AG04449 (cell line): ENCODE measurements around the gene GULP1.

Experiments used
- CTCF ChIA-PET: fragments of 350-600 bp; formaldehyde crosslinking; extraction: SDS; loops from one replicate; lab custom pipeline; 2021; ENCODE audit warnings: antibody characterized with exemption; lab: Yijun Ruan, JAX
- POLR2A ChIA-PET: fragments of 400-600, 350-600 bp; formaldehyde crosslinking; extraction: SDS; loops from one replicate; lab custom pipeline; 2020; ENCODE audit warnings: antibody characterized with exemption, inconsistent platforms; lab: Yijun Ruan, JAX
- DNase-seq: peaks from one replicate; pipeline ENCODE4 v3.0.0-alpha.2; 2010; ENCODE audit warnings: low read depth, low spot score
- H3K4me3 ChIP-seq: 2 replicates; pipeline ENCODE4 v1.5.1; 2011; ENCODE audit warnings: low read depth, mild to moderate bottlenecking, control low read depth, low read length
- TF ChIP-seq, protein P1 (sequence below): IDR thresholded peaks from one replicate; pipeline ENCODE4 v1.5.1; 2011; ENCODE audit warnings: mild to moderate bottlenecking, moderate library complexity, low read length, control low read depth, inconsistent platforms; ENCODE audit not compliant: insufficient read depth; ENCODE audit errors: missing control alignments

Gene GULP1

GRCh38 chr2:188322569-188323551 is 31.2 kb downstream of the GULP1 start:
- TF ChIP-seq, protein P1, sequence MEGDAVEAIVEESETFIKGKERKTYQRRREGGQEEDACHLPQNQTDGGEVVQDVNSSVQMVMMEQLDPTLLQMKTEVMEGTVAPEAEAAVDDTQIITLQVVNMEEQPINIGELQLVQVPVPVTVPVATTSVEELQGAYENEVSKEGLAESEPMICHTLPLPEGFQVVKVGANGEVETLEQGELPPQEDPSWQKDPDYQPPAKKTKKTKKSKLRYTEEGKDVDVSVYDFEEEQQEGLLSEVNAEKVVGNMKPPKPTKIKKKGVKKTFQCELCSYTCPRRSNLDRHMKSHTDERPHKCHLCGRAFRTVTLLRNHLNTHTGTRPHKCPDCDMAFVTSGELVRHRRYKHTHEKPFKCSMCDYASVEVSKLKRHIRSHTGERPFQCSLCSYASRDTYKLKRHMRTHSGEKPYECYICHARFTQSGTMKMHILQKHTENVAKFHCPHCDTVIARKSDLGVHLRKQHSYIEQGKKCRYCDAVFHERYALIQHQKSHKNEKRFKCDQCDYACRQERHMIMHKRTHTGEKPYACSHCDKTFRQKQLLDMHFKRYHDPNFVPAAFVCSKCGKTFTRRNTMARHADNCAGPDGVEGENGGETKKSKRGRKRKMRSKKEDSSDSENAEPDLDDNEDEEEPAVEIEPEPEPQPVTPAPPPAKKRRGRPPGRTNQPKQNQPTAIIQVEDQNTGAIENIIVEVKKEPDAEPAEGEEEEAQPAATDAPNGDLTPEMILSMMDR: no peak
- H3K4me3 ChIP-seq: no peak overlapping the region
- POLR2A ChIA-PET: interaction anchor here (0.8 kb wide), 1 partner anchor 31 kb away, joined by 5 read pairs; the partner anchor contains the start of gene GULP1
- DNase-seq: no peak
- CTCF ChIA-PET: interaction anchor here (0.9 to 1.4 kb wide), 3 partner anchors 13 to 190 kb away, joined by 3 to 5 read pairs (median 4); no protein-coding TSS in a partner anchor

DNA sequence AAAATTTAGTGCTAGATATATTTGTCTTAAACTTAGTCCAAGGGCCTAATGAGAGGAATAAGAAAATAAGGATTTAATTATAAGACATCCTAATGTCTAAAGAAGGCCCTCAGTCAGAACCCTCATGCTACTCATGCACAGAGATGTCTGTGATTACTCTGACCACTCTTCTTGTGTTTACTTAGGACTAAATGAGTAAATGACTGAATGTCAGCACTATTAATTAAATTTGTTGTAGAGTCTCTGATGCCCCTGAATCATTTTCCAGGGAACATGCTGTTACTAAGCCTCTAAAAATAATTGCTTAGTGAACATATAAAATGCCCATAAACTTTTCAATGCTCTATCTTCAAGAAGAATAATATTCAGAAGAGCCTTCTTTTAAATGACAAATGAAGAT is 32.4 kb downstream of the GULP1 start:
- TF ChIP-seq, protein P1: no peak
- H3K4me3 ChIP-seq: no peak overlapping the region
- ChIA-PET CTCF (no interaction called here), POLR2A (no interaction called here)
- no peak for DNase-seq

DNA sequence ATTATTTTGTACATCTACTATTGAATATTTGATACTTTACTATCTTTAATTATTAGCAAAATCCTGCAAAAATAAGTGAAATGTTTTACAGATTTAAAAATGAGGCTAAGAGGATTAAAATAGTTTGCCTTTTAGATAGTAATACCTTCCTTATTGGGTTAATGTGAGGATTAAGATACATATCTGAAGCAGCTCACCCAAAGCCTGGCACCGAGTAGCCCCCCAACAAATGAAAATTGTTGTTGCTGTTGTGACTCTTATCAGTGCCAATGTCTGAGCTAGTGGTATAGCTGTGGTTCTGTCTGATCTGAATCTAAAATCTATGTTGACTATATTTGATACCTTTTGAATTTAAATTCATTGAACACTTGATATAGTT is 34.6 kb downstream of the GULP1 start:
- CTCF ChIA-PET: interaction anchor here (0.9 to 1.3 kb wide), 2 partner anchors 16 to 18 kb away, joined by 3 to 4 read pairs; no protein-coding TSS in a partner anchor
- no peak for DNase-seq
- no peak overlapping the region for H3K4me3 ChIP-seq
- TF ChIP-seq, protein P1: no peak
- POLR2A ChIA-PET: no interaction called here

DNA sequence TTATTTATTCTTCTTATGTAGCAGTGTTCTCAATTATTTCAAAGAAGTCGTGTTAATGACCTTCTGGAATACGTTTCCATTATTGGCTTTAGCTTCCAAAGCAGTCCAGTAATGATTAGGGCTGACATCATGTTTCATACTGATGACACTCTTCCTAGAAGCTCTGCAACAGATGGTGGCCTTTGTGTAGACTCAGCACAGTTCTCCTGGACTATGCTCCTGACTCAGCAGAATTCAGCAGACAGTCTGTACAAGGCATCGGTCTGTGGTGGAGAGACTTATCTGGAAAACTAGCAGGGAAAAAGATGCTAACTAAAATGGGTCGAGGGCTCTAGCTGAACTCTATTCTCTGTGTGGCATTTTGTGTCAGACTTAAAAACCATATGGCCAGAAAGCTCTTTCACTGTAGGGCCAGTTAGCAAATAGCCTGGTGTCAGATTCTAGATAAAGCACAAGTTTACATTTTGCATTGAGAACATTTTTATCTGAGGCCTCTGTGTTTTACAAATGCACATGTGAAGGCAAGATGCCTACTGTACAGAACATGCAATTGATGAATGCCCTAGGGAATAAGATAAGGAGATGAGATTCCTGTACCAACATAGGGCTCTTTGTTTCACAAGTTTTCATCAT is 35.1 kb downstream of the GULP1 start:
- TF ChIP-seq, protein P1: no peak
- CTCF ChIA-PET: interaction anchor here (0.9 to 1.3 kb wide), 2 partner anchors 16 to 17 kb away, joined by 3 to 4 read pairs; no protein-coding TSS in a partner anchor
- DNase-seq: no peak
- POLR2A ChIA-PET: no interaction called here
- no peak overlapping the region for H3K4me3 ChIP-seq

GRCh38 chr2:188327518-188328213 is 36.0 kb downstream of the GULP1 start:
- no peak for DNase-seq
- ChIA-PET CTCF (no interaction called here), POLR2A (no interaction called here)
- TF ChIP-seq, protein P1: no peak
- H3K4me3 ChIP-seq: no peak overlapping the region
